ENCODE data around the gene LRRC2. TPM values are rescaled to one million over a fixed set of nuclear protein-coding genes. Genes with fewer than 3 reads are reported as not detected.

Gene LRRC2
- total and polyA plus RNA-seq, 9 of the 15 experiments (the other 6 are each of a cell fraction or from before 2014, with no cell fraction given) = 0.01 to 0.04 (median 0.03) TPM; not detected in 5

DNA sequence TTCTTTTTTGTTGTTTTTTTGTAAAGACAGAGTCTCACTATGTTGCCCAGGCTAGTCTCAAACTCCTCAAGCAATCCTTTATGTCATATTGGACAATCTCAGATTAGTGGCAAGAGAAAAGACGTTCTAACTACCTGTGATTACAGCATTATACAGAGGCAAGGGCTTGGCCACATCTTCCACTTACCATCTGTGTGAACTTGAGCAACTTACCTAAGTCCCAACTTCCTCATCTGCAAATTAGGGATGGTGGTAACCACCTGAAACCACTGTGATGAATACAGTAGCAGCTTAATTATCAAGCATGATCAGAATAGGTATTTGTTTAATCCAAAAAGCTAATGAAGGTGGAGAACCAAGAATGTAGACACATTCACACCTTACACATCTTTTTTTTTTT is 16.1 kb downstream of the LRRC2 start:
- H2AFZ ChIP-seq (ENCODE audit: low read depth, low read length) = 0 out of 2 replicates have a peak overlapping the region, but pooled peaks have one; percentile 72
- TF ChIP-seq, protein P1, sequence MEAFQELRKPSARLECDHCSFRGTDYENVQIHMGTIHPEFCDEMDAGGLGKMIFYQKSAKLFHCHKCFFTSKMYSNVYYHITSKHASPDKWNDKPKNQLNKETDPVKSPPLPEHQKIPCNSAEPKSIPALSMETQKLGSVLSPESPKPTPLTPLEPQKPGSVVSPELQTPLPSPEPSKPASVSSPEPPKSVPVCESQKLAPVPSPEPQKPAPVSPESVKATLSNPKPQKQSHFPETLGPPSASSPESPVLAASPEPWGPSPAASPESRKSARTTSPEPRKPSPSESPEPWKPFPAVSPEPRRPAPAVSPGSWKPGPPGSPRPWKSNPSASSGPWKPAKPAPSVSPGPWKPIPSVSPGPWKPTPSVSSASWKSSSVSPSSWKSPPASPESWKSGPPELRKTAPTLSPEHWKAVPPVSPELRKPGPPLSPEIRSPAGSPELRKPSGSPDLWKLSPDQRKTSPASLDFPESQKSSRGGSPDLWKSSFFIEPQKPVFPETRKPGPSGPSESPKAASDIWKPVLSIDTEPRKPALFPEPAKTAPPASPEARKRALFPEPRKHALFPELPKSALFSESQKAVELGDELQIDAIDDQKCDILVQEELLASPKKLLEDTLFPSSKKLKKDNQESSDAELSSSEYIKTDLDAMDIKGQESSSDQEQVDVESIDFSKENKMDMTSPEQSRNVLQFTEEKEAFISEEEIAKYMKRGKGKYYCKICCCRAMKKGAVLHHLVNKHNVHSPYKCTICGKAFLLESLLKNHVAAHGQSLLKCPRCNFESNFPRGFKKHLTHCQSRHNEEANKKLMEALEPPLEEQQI (IDR thresholded peaks at IDR 0.05) = no peak
- TF ChIP-seq ZNF707 (CRISPR knock-in tag; conservative IDR thresholded peaks at IDR 0.05) (no peak), ZNF12 (CRISPR knock-in tag; IDR thresholded peaks at IDR 0.05) (peak; percentile 12; the same call in 1 of the 2 replicates), ZBTB40 (IDR thresholded peaks at IDR 0.05) (0 out of 2 replicates have a peak, but pooled peaks have one; percentile 1), ZBTB40 (CRISPR knock-in tag; IDR thresholded peaks at IDR 0.05) (no peak)
- no peaks in the 10 kb centered on the region for H3K79me2 ChIP-seq (ENCODE audit: control insufficient read depth, insufficient read depth, low read length)
- no peaks in the 10 kb centered on the region for H3K9me1 ChIP-seq (ENCODE audit: control insufficient read depth, insufficient read depth, low read length)
- DNase-seq (ENCODE audit: extremely low read depth in 1 of 4, low spot score in 3 of 4) = no peak
- no peak for FAIRE-seq
- intact Hi-C loops (cut with micrococcal nuclease) = loop anchor here (2.0 kb wide), 1 partner anchor 41 kb away; no protein-coding TSS in a partner anchor
- ATAC-seq = peak; percentile 11
- no peak overlapping the region for H3K4me3 ChIP-seq
- 6% methylated on average over 1 of the region's 1 CpG for WGBS (ENCODE audit: insufficient coverage, low coverage, missing lambda C conversion rate)
- CTCF ChIA-PET (ENCODE audit: low intra/inter-chr PET ratio) = no interaction called here
- peaks cover 35 to 38% of the 10 kb centered on the region in 2 experiments for H3K4me1 ChIP-seq (replicated peaks in 1 of 2; ENCODE audit: control insufficient read depth in 2 of 2, insufficient read depth in 2 of 2, low read length in 2 of 2)
- H3K4me2 ChIP-seq (ENCODE audit: insufficient read depth, low read length) = peak overlapping the region; percentile 68
- H3K27ac ChIP-seq (ENCODE audit: extremely low read depth, low read depth, low read length) = peak overlapping the region; percentile 79; the same call in 2 of the 3 replicates
- H3K9ac ChIP-seq (ENCODE audit: insufficient read depth in 1 of 2, low read depth in 2 of 2, low read length in 2 of 2) = peak overlapping the region in 1 of 2 experiments; percentile 50; a peak in 1 of 4 replicates
- no peaks in the 10 kb centered on the region for H4K20me1 ChIP-seq (replicated peaks; ENCODE audit: control insufficient read depth, insufficient read depth, low read length)
- H3K27me3 ChIP-seq (ENCODE audit: control insufficient read depth in 2 of 2, insufficient read depth in 2 of 2, low read length in 2 of 2) = no peaks in the 10 kb centered on the region; a peak in 1 of 5 replicates
- POLR2A ChIA-PET = interaction anchor here (1.3 to 1.8 kb wide), 3 partner anchors 8 to 10 kb away, joined by 5 to 13 read pairs (median 8); no protein-coding TSS in a partner anchor
- in situ Hi-C loops (cut with MboI) = no loop called here
- H3K9me3 ChIP-seq (replicated peaks; ENCODE audit: control insufficient read depth, insufficient read depth, low read depth, low read length) = no peaks in the 10 kb centered on the region; the same call in 1 of the 2 replicates
- no peaks in the 10 kb centered on the region for H3K36me3 ChIP-seq (ENCODE audit: control insufficient read depth, insufficient read depth, low read length)
- BruUV-seq (replicated peaks) = no TSS peak
